Vagina (tissue), 2 donors: ENCODE measurements around the gene TUBB6. TPM values are rescaled to one million over a fixed set of nuclear protein-coding genes. Genes with fewer than 3 reads are reported as not detected.

Experiments
- DNase-seq, 2 donors: peaks; one replicate each; pipeline ENCODE4 v3.0.0-alpha.2; 2017; ENCODE audit errors: extremely low spot score in 2 of 2
- H3K27ac ChIP-seq: fragments of 200-600 bp; sonication (generic); one replicate; pipeline ENCODE4 v1.5.1; 2019
- H3K27me3 ChIP-seq: fragments of 200-600 bp; sonication (generic); one replicate; pipeline ENCODE4 v1.5.1; 2019
- H3K36me3 ChIP-seq, 2 donors: fragments of 200-600 bp; sonication (generic); one replicate each; pipeline ENCODE4 v1.5.1; 2017 to 2019
- H3K4me1 ChIP-seq: fragments of 200-600 bp; sonication (generic); one replicate; pipeline ENCODE4 v1.5.1; 2019
- H3K4me3 ChIP-seq, 2 donors: fragments of 200-600 bp; sonication (generic); 1 replicate in 1 of 2; 2 replicates in 1 of 2; pipeline ENCODE4 v1.5.1; 2016 to 2019
- H3K9me3 ChIP-seq: fragments of 200-600 bp; sonication (generic); one replicate; pipeline ENCODE4 v1.5.1; 2019
- POLR2A ChIP-seq, 2 donors: fragments of 450-650 bp; IDR thresholded peaks; one replicate each; pipeline ENCODE4 v1.6.1; 2017; ENCODE audit warnings: antibody characterized with exemption in 2 of 2, mild to moderate bottlenecking in 2 of 2, moderate library complexity in 2 of 2
- POLR2AphosphoS5 ChIP-seq, 2 donors: sonication (generic); formaldehyde crosslinking; IDR thresholded peaks; one replicate each; pipeline ENCODE4 v1.9.0; 2017; ENCODE audit warnings: antibody characterized with exemption in 2 of 2, mild to moderate bottlenecking in 2 of 2, low read depth in 1 of 2; ENCODE audit not compliant: insufficient read depth in 1 of 2
- intact Hi-C: fragments of 100-400 bp; cut with DNase I; formaldehyde crosslinking; loops from one replicate; pipeline ENCODE4 v1.15.1; 2023
- total RNA-seq: library from RNA; depleted of rRNA; stranded (reverse); fragments of >200 nt; gene quantifications from one replicate; pipeline ENCODE4 v1.2.3, GENCODE V29; 2016
- TF ChIP-seq, protein P1 (sequence below), 3 experiments: fragments of 450-650 bp in 2 of 3; fragments of 200-600 bp in 1 of 3; sonication (generic) in 1 of 3; IDR thresholded peaks; one replicate each; pipeline ENCODE4 v1.5.1; 2017 to 2019; ENCODE audit warnings: antibody characterized with exemption in 3 of 3, mild to moderate bottlenecking in 2 of 3, moderate library complexity in 2 of 3

TUBB6 gene
- total RNA-seq, 1 donor from 2014 or later, result 450 TPM

DNA sequence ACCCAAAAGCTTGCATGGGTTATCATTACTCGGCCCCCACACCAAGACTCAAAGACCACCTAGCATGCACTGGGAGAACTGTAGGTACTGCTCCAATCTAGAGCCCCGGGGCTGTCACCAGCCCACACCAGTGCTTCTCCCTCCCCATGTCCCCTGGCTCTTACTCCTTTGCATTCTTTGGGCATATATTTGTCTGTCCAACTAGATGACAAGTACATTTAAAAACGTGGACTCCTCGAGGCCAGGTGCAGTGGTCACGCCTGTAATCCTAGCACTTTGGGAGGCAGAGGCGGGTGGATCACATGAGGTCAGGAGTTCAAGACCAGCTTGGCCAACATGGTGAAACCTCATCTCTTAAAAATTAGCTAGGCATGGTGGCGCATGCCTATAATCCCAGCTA, 61.2 kb downstream of the TUBB6 start:
- no peak for DNase-seq
- H3K9me3 ChIP-seq, result no peaks in the 10 kb centered on the region
- intact Hi-C loops, result no loop called here
- H3K4me3 ChIP-seq, result no peak overlapping the region
- TF ChIP-seq POLR2AphosphoS5 (IDR thresholded peaks at IDR 0.05; ENCODE audit: insufficient read depth in 1 of 2, low read depth in 1 of 2) (no peak), POLR2A (IDR thresholded peaks at IDR 0.05) (no peak)
- TF ChIP-seq, protein P1, sequence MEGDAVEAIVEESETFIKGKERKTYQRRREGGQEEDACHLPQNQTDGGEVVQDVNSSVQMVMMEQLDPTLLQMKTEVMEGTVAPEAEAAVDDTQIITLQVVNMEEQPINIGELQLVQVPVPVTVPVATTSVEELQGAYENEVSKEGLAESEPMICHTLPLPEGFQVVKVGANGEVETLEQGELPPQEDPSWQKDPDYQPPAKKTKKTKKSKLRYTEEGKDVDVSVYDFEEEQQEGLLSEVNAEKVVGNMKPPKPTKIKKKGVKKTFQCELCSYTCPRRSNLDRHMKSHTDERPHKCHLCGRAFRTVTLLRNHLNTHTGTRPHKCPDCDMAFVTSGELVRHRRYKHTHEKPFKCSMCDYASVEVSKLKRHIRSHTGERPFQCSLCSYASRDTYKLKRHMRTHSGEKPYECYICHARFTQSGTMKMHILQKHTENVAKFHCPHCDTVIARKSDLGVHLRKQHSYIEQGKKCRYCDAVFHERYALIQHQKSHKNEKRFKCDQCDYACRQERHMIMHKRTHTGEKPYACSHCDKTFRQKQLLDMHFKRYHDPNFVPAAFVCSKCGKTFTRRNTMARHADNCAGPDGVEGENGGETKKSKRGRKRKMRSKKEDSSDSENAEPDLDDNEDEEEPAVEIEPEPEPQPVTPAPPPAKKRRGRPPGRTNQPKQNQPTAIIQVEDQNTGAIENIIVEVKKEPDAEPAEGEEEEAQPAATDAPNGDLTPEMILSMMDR (IDR thresholded peaks at IDR 0.05), result no peak
- peaks cover 13% of the 10 kb centered on the region for H3K4me1 ChIP-seq
- H3K27ac ChIP-seq, result no peak overlapping the region
- no peaks in the 10 kb centered on the region for H3K27me3 ChIP-seq
- peaks cover 0 to 42% of the 10 kb centered on the region in 2 donors for H3K36me3 ChIP-seq

DNA sequence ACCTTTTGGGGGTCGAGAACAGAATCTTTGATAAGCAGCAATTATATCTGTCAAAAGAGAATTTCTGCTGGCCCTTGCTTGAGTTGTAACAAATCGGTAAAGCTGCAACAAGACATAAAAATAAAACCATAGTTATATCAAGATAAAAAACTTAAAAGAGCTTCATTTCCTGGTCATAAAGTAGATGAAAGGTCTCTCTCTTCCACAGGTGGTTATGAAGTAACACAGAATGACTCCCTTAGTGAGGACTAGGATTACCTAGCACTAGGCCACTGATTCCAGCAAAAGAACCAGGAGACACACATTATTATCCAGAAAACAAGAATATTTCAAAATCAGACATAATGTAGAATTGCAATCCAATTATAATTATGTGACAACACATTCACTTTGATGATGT, 63.5 kb downstream of the TUBB6 start:
- peaks cover 35% of the 10 kb centered on the region for H3K4me1 ChIP-seq
- no peak overlapping the region for H3K27ac ChIP-seq
- TF ChIP-seq POLR2AphosphoS5 (IDR thresholded peaks at IDR 0.05; ENCODE audit: insufficient read depth in 1 of 2, low read depth in 1 of 2) (no peak), POLR2A (IDR thresholded peaks at IDR 0.05) (no peak)
- TF ChIP-seq, protein P1 (IDR thresholded peaks at IDR 0.05), result no peak
- no peaks in the 10 kb centered on the region for H3K9me3 ChIP-seq
- no peaks in the 10 kb centered on the region for H3K27me3 ChIP-seq
- H3K4me3 ChIP-seq, result no peak overlapping the region
- intact Hi-C loops, result no loop called here
- DNase-seq, result no peak
- H3K36me3 ChIP-seq, result peaks cover 0 to 25% of the 10 kb centered on the region in 2 donors

DNA sequence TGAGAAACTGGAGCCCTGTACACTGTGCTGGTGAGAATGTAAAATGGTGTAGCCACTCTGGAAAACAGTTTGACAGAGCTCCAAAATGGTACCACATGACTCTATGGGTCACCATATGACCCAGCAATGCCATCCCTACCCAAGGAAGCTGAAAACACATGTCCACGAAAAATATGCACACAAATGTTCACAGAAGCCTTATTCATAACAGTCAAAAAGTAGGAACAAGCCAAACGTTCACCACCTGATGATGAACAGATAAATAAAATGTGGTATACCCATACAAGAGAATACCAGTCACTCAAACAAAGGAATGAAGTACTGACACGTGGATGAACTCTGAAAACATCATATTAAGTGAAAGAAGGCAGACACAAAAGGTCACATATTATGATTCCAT, 64.4 kb downstream of the TUBB6 start:
- Histone ChIP-seq H3K4me1 (peaks cover 35% of the 10 kb centered on the region), H3K27ac (no peak overlapping the region), H3K9me3 (no peaks in the 10 kb centered on the region), H3K4me3 (no peak overlapping the region), H3K27me3 (no peaks in the 10 kb centered on the region), H3K36me3 (peaks cover 0 to 17% of the 10 kb centered on the region in 2 donors)
- TF ChIP-seq, protein P1 (IDR thresholded peaks at IDR 0.05), result no peak
- TF ChIP-seq POLR2A (IDR thresholded peaks at IDR 0.05), result no peak
- no peak for TF ChIP-seq POLR2AphosphoS5 (IDR thresholded peaks at IDR 0.05; ENCODE audit: insufficient read depth in 1 of 2, low read depth in 1 of 2)
- intact Hi-C loops, result no loop called here
- no peak for DNase-seq

DNA sequence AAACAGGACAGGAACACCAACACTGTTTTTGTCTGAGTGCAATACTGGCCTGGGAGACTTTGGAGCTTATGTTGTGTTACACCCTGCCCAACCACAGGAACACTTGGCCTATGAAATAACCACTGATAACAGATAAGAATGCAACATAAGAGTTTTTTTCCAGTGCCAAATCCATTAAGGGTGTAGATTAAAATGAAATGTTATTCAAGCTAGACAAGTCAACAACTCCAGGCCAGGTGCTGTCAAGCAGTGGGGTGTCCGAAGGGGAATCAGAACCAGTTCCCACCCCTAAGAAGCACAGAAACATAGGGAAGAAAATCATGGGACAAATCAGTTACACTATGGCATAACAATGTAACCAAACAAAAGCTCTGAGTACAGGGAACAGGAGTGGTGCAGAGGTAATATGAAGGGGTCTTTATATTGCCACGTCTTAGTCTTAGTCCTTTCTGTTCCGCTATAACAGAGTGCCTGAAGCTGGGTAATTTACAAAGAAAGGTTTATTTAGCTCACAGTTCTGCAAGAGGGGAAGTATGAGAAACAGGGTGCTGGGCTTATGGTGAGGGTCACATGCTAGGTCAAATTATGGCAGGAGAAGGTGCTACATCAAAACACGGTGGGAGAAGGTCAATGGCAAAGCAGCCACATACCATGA, 65.2 kb downstream of the TUBB6 start:
- TF ChIP-seq POLR2A (IDR thresholded peaks at IDR 0.05), result no peak
- no peak for TF ChIP-seq POLR2AphosphoS5 (IDR thresholded peaks at IDR 0.05; ENCODE audit: insufficient read depth in 1 of 2, low read depth in 1 of 2)
- TF ChIP-seq, protein P1 (IDR thresholded peaks at IDR 0.05), result no peak
- intact Hi-C loops, result no loop called here
- H3K4me1 ChIP-seq, result peaks cover 42% of the 10 kb centered on the region

DNA sequence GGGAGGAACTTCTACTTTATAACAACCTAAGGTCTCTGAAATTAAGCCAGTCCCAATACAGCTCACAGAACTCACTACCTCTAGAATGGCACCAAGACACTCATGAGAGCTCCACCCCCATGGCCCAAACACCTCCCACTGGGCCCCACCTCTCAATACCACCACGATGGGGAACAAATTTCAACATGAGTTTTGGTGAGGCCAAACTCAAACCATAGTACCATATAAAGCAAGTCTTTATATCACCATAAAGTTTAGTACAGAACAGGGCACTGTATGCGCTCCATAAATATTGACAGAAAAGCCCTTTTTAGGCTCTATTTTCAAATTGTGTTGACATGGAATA, 65.7 kb downstream of the TUBB6 start:
- TF ChIP-seq, protein P1 (IDR thresholded peaks at IDR 0.05), result no peak
- Histone ChIP-seq H3K36me3 (peaks cover 0 to 5% of the 10 kb centered on the region in 2 donors), H3K27ac (no peak overlapping the region), H3K27me3 (no peaks in the 10 kb centered on the region), H3K4me3 (no peak overlapping the region), H3K4me1 (peaks cover 42% of the 10 kb centered on the region), H3K9me3 (no peaks in the 10 kb centered on the region)
- intact Hi-C loops, result no loop called here
- no peak for DNase-seq

More for the DNA sequence above, 65.2 kb downstream of the TUBB6 start:
- Histone ChIP-seq H3K9me3 (no peaks in the 10 kb centered on the region), H3K36me3 (peaks cover 0 to 9% of the 10 kb centered on the region in 2 donors), H3K27ac (no peak overlapping the region), H3K27me3 (no peaks in the 10 kb centered on the region), H3K4me3 (no peak overlapping the region)
- no peak for DNase-seq
